Sigmoid colon (tissue), 3 donors: ENCODE data around the gene PATE3.

Experiments
- CTCF ChIP-seq, 4 experiments: fragments of 450-650 bp in 3 of 4; fragments of 200-600 bp in 1 of 4; IDR thresholded peaks; one replicate each; pipeline ENCODE4 v1.5.1; 2016 to 2019; ENCODE audit warnings: antibody characterized with exemption in 4 of 4, mild to moderate bottlenecking in 3 of 4, moderate library complexity in 2 of 4
- POLR2A ChIP-seq, 2 donors: fragments of 450-650 bp; IDR thresholded peaks; one replicate each; pipeline ENCODE4 v1.6.1; 2016; ENCODE audit warnings: antibody characterized with exemption in 2 of 2, mild to moderate bottlenecking in 2 of 2, moderate library complexity in 2 of 2

- TF ChIP-seq CTCF (IDR thresholded peaks at IDR 0.05) (no peak), POLR2A (IDR thresholded peaks at IDR 0.05) (no peak)
Measured at GRCh38 chr11:125772834-125773505, 15.0 kb upstream of the PATE3 start.
